RPMI7951 (cell line): ENCODE results near the gene SKOR1. TPM values are rescaled to one million over a fixed set of nuclear protein-coding genes. Genes with fewer than 3 reads are reported as not detected.

Experiments
- DNase-seq: peaks from one replicate; pipeline ENCODE4 v3.0.0-alpha.2; 2012; ENCODE audit warnings: low read depth
- total RNA-seq: library from RNA; depleted of rRNA; stranded (reverse); fragments of >200 nt; shearing (Covaris generic); gene quantifications from 2 replicates; pipeline ENCODE4 v1.2.3, GENCODE V29; 2014; rRNA removed

SKOR1 gene
- not detected in 2 replicates for total RNA-seq

GRCh38 chr15:67824976-67825880 is at the start of gene SKOR1:
Gene SKOR1, plus strand, starts transcription at chr15:67825509. Its CDS starts 94 bp downstream, at chr15:67825603.
- peak; percentile 30 for DNase-seq

GRCh38 chr15:67775998-67776397 is 49.3 kb upstream of the SKOR1 start:
- no peak for DNase-seq

GRCh38 chr15:67776600-67776999 is 48.7 kb upstream of the SKOR1 start:
- DNase-seq, result peak; percentile 8

- DNase-seq, result no peak
These were observed 48.2 kb upstream of the SKOR1 start for GRCh38 chr15:67777071-67777470.

GRCh38 chr15:67777773-67778172 is 47.5 kb upstream of the SKOR1 start:
- no peak for DNase-seq

- DNase-seq, result no peak
These were observed 46.3 kb upstream of the SKOR1 start for GRCh38 chr15:67778968-67779548.

- DNase-seq, result no peak
These were observed 45.7 kb upstream of the SKOR1 start for GRCh38 chr15:67779549-67780111.

GRCh38 chr15:67781061-67781460 is 44.2 kb upstream of the SKOR1 start:
- DNase-seq, result no peak

- no peak for DNase-seq
These were observed 43.2 kb upstream of the SKOR1 start for GRCh38 chr15:67781907-67782690.

GRCh38 chr15:67782691-67782991 is 42.7 kb upstream of the SKOR1 start:
- no peak for DNase-seq

GRCh38 chr15:67783303-67783702 is 42.0 kb upstream of the SKOR1 start:
- no peak for DNase-seq

GRCh38 chr15:67784090-67784781 is 41.1 kb upstream of the SKOR1 start:
- no peak for DNase-seq

GRCh38 chr15:67784856-67785430 is 40.4 kb upstream of the SKOR1 start:
- DNase-seq, result no peak

- no peak for DNase-seq
These were observed 39.9 kb upstream of the SKOR1 start for GRCh38 chr15:67785431-67785830.

GRCh38 chr15:67786646-67787045 is 38.7 kb upstream of the SKOR1 start:
- no peak for DNase-seq

- DNase-seq, result no peak
These were observed 36.3 kb upstream of the SKOR1 start for GRCh38 chr15:67788986-67789385.

- no peak for DNase-seq
These were observed 34.5 kb upstream of the SKOR1 start for GRCh38 chr15:67790610-67791319.

- no peak for DNase-seq
These were observed 32.9 kb upstream of the SKOR1 start for GRCh38 chr15:67792250-67792942.

- no peak for DNase-seq
These were observed 30.3 kb upstream of the SKOR1 start for GRCh38 chr15:67794832-67795574.
